MCF 10A (cell line): ENCODE results near the gene RASL12. TPM values are rescaled to one million over a fixed set of nuclear protein-coding genes. Genes with fewer than 3 reads are reported as not detected.
A peak's percentile ranks its signal among the peaks of the same experiment; 100 is the strongest.
"Not testable (repeated sequence)": the region's sequence is repeated elsewhere in the genome, so short reads cannot be mapped to it uniquely, and the experiment has no call there.

Source experiments
- BruUV-seq: library from RNA; stranded (reverse); fragments of 400-500 nt; replicated peaks from 2 replicates; lab custom pipeline; 2021; lab: Mats Ljungman, UMichigan
- CTCF ChIA-PET: fragments of 300-600 bp; sonication (Branson Sonifier 250); formaldehyde crosslinking; extraction: SDS; loops from one replicate; lab custom pipeline; 2021; ENCODE audit warnings: antibody characterized with exemption, inconsistent platforms; lab: Yijun Ruan, JAX
- POLR2A ChIA-PET: fragments of 300-600, 350-650 bp; sonication (Branson Sonifier 250); formaldehyde crosslinking; extraction: SDS; loops from one replicate; lab custom pipeline; 2020; ENCODE audit warnings: antibody characterized with exemption, inconsistent platforms; lab: Yijun Ruan, JAX
- DNase-seq: peaks from one replicate; pipeline ENCODE4 v3.0.0-alpha.2; 2018; ENCODE audit not compliant: unreplicated experiment
- H3K27ac Mint-ChIP-seq: one replicate; pipeline ENCODE4 v1.8.0; 2022; ENCODE audit warnings: mild to moderate bottlenecking, low read depth, mixed read lengths; ENCODE audit not compliant: unreplicated experiment
- H3K27me3 Mint-ChIP-seq: one replicate; pipeline ENCODE4 v1.8.0; 2022; ENCODE audit warnings: mixed read lengths; ENCODE audit not compliant: insufficient read depth, unreplicated experiment
- H3K36me3 Mint-ChIP-seq: one replicate; pipeline ENCODE4 v1.8.0; 2022; ENCODE audit warnings: mild to moderate bottlenecking, moderate library complexity, mixed read lengths; ENCODE audit not compliant: insufficient read depth, unreplicated experiment
- H3K4me1 Mint-ChIP-seq: one replicate; pipeline ENCODE4 v1.8.0; 2022; ENCODE audit warnings: mixed read lengths; ENCODE audit not compliant: insufficient read depth, unreplicated experiment
- H3K4me3 Mint-ChIP-seq: one replicate; pipeline ENCODE4 v1.8.0; 2022; ENCODE audit warnings: mild to moderate bottlenecking, moderate library complexity, mixed read lengths; ENCODE audit not compliant: unreplicated experiment
- H3K9me3 Mint-ChIP-seq: one replicate; pipeline ENCODE4 v1.8.0; 2022; ENCODE audit warnings: mixed read lengths; ENCODE audit not compliant: unreplicated experiment
- CTCF ChIP-seq: fragments of 200-600 bp; IDR thresholded peaks from one replicate; pipeline ENCODE4 v1.8.0; 2022; ENCODE audit warnings: antibody characterized with exemption, mild to moderate bottlenecking; ENCODE audit not compliant: unreplicated experiment
- intact Hi-C: fragments of 100-400 bp; cut with micrococcal nuclease; formaldehyde crosslinking; loops from 2 replicates; pipeline ENCODE4 v1.14.1; 2022
- total RNA-seq: library from RNA; stranded (reverse); gene quantifications from 2 replicates; pipeline ENCODE4 v1.2.3, GENCODE V29; 2022

RASL12 gene
- total RNA-seq, 1 experiment from 2014 or later = not detected

GRCh38 chr15:65101891-65102708 lies 34.3 kb upstream of the RASL12 start:
- H3K27me3 Mint-ChIP-seq = no peaks in the 10 kb centered on the region
- H3K36me3 Mint-ChIP-seq = peaks cover 46% of the 10 kb centered on the region
- no peak overlapping the region for H3K27ac Mint-ChIP-seq
- no peaks in the 10 kb centered on the region for H3K4me1 Mint-ChIP-seq
- no peak for DNase-seq
- no TSS peak for BruUV-seq
- no peak overlapping the region for H3K4me3 Mint-ChIP-seq
- no peaks in the 10 kb centered on the region for H3K9me3 Mint-ChIP-seq
- intact Hi-C loops = loop anchor here (1.0 kb wide), 2 partner anchors 48 to 69 kb away; no protein-coding TSS in a partner anchor
- POLR2A ChIA-PET = no interaction called here
- TF ChIP-seq CTCF = no peak
- CTCF ChIA-PET = interaction anchor here (0.6 to 2.2 kb wide), 16 partner anchors 9 to 308 kb away, joined by 3 to 9 read pairs (median 3); no protein-coding TSS in a partner anchor

GRCh38 chr15:65101411-65101890 lies 33.7 kb upstream of the RASL12 start:
- H3K4me1 Mint-ChIP-seq = no peaks in the 10 kb centered on the region
- H3K36me3 Mint-ChIP-seq = peaks cover 46% of the 10 kb centered on the region
- no peaks in the 10 kb centered on the region for H3K27me3 Mint-ChIP-seq
- DNase-seq = peak; percentile 61
- no peak overlapping the region for H3K4me3 Mint-ChIP-seq
- BruUV-seq = no TSS peak
- TF ChIP-seq CTCF = peak; percentile 78
- no peaks in the 10 kb centered on the region for H3K9me3 Mint-ChIP-seq
- CTCF ChIA-PET = interaction anchor here (0.6 to 1.3 kb wide), 17 partner anchors 10 to 731 kb away, joined by 3 to 9 read pairs (median 3); no protein-coding TSS in a partner anchor
- POLR2A ChIA-PET = no interaction called here
- intact Hi-C loops = loop anchor here (1.0 kb wide), 2 partner anchors 47 to 68 kb away; no protein-coding TSS in a partner anchor
- H3K27ac Mint-ChIP-seq = no peak overlapping the region

- DNase-seq = no peak
- no peaks in the 10 kb centered on the region for H3K27me3 Mint-ChIP-seq
- no peaks in the 10 kb centered on the region for H3K9me3 Mint-ChIP-seq
- intact Hi-C loops = no loop called here
- H3K4me1 Mint-ChIP-seq = no peaks in the 10 kb centered on the region
- CTCF ChIA-PET = interaction anchor here (1.0 to 1.3 kb wide), 4 partner anchors 13 to 100 kb away, joined by 3 to 4 read pairs (median 4); no protein-coding TSS in a partner anchor
- H3K36me3 Mint-ChIP-seq = peaks cover 42% of the 10 kb centered on the region
- H3K27ac Mint-ChIP-seq = no peak overlapping the region
- BruUV-seq = no TSS peak
- H3K4me3 Mint-ChIP-seq = no peak overlapping the region
- POLR2A ChIA-PET = no interaction called here
- no peak for TF ChIP-seq CTCF
Observed at GRCh38 chr15:65100442-65100841, 32.7 kb upstream of the RASL12 start.

- H3K27ac Mint-ChIP-seq, DNase-seq, BruUV-seq, H3K27me3 Mint-ChIP-seq, H3K4me1 Mint-ChIP-seq, POLR2A ChIA-PET, intact Hi-C loops, H3K9me3 Mint-ChIP-seq, H3K4me3 Mint-ChIP-seq: not testable (repeated sequence)
- H3K36me3 Mint-ChIP-seq = peaks cover 36% of the 10 kb centered on the region
- CTCF ChIA-PET = interaction anchor here (0.6 kb wide), 1 partner anchor 12 kb away, joined by 3 read pairs; no protein-coding TSS in a partner anchor
Observed at GRCh38 chr15:65099801-65100200, 32.0 kb upstream of the RASL12 start.
